Skeletal muscle tissue (tissue), 4 donors: ENCODE results near the gene IMMT. TPM values are rescaled to one million over a fixed set of nuclear protein-coding genes. Genes with fewer than 3 reads are reported as not detected.

Experiments
- H3K27ac ChIP-seq: one replicate; pipeline ENCODE4 v1.7.0; 2013; ENCODE audit warnings: mild to moderate bottlenecking, low read depth, low read length, inconsistent platforms
- H3K27me3 ChIP-seq, 3 donors: one replicate each; pipeline ENCODE4 v1.7.0; 2013; ENCODE audit warnings: low read length in 3 of 3; ENCODE audit not compliant: control insufficient read depth in 3 of 3, insufficient read depth in 3 of 3
- H3K36me3 ChIP-seq, 3 donors: one replicate each; pipeline ENCODE4 v1.7.0; 2013; ENCODE audit warnings: low read length in 3 of 3; ENCODE audit not compliant: control insufficient read depth in 3 of 3, insufficient read depth in 3 of 3
- H3K4me1 ChIP-seq, 3 donors: one replicate each; pipeline ENCODE4 v1.7.0; 2013; ENCODE audit warnings: low read length in 3 of 3, mild to moderate bottlenecking in 3 of 3; ENCODE audit not compliant: control insufficient read depth in 3 of 3, insufficient read depth in 3 of 3
- H3K4me3 ChIP-seq, 3 donors: one replicate each; pipeline ENCODE4 v1.7.0; 2013; ENCODE audit warnings: low read length in 3 of 3
- H3K9ac ChIP-seq, 3 donors: one replicate each; pipeline ENCODE4 v1.7.0; 2013; ENCODE audit warnings: low read length in 3 of 3, mild to moderate bottlenecking in 3 of 3, moderate library complexity in 2 of 3, low read depth in 1 of 3
- H3K9me3 ChIP-seq, 3 donors: one replicate each; pipeline ENCODE4 v1.7.0; 2013; ENCODE audit warnings: low read length in 3 of 3; ENCODE audit not compliant: control insufficient read depth in 3 of 3
- total RNA-seq: library from RNA; depleted of rRNA; stranded (reverse); fragments of >200 nt; gene quantifications from one replicate; pipeline ENCODE4 v1.2.3, GENCODE V29; 2014
- donor health status: Osteomylitis.

IMMT gene
- total RNA-seq, 1 donor from 2014 or later = 43.8 TPM

DNA sequence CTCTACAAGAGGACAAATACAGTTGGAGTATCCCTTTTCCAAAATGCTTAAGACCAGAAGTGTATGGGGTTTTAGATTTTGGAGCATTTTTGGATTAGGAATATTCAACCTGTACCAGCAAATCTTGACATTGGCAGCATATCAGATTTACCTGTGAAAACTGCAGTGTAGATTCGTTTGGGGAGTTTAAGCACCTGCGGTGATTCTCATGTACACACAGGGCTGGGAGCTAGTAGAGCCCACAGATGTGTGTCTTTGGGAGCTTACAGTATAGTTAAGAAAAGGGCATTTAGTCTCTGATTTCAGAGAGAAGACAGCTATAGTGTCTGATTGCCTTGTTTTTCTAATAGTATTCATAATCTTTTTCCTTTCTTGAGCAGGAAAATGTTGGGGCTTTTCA is 59.1 kb downstream of the IMMT start:
- no peak overlapping the region for H3K4me3 ChIP-seq
- H3K9ac ChIP-seq = no peak overlapping the region
- peaks cover 74 to 92% (median 90%) of the 10 kb centered on the region in 3 donors for H3K36me3 ChIP-seq
- peaks cover 0 to 4% (median 4%) of the 10 kb centered on the region in 3 donors for H3K4me1 ChIP-seq
- no peaks in the 10 kb centered on the region for H3K9me3 ChIP-seq
- no peak overlapping the region for H3K27ac ChIP-seq
- no peaks in the 10 kb centered on the region for H3K27me3 ChIP-seq

GRCh38 chr2:86135653-86136052 is 59.6 kb downstream of the IMMT start:
- Histone ChIP-seq H3K4me1 (peaks cover 0 to 2% (median 0%) of the 10 kb centered on the region in 3 donors), H3K27ac (no peak overlapping the region), H3K27me3 (no peaks in the 10 kb centered on the region), H3K4me3 (no peak overlapping the region), H3K9me3 (no peaks in the 10 kb centered on the region), H3K36me3 (peaks cover 78 to 97% (median 90%) of the 10 kb centered on the region in 3 donors), H3K9ac (no peak overlapping the region)

GRCh38 chr2:86134709-86135108 is 60.6 kb downstream of the IMMT start:
- Histone ChIP-seq H3K9ac (no peak overlapping the region), H3K27me3 (no peaks in the 10 kb centered on the region), H3K36me3 (peaks cover 79 to 99% (median 92%) of the 10 kb centered on the region in 3 donors), H3K9me3 (no peaks in the 10 kb centered on the region), H3K27ac (no peak overlapping the region), H3K4me3 (no peak overlapping the region), H3K4me1 (no peaks in the 10 kb centered on the region)

- Histone ChIP-seq H3K4me3 (no peak overlapping the region), H3K9me3 (no peaks in the 10 kb centered on the region), H3K27me3 (no peaks in the 10 kb centered on the region), H3K36me3 (peaks cover 53 to 95% (median 88%) of the 10 kb centered on the region in 3 donors), H3K9ac (no peak overlapping the region), H3K4me1 (no peaks in the 10 kb centered on the region), H3K27ac (no peak overlapping the region)
Observed at GRCh38 chr2:86124683-86125082, 70.6 kb downstream of the IMMT start.

- H3K27me3 ChIP-seq = no peaks in the 10 kb centered on the region
- H3K36me3 ChIP-seq = peaks cover 51 to 94% (median 88%) of the 10 kb centered on the region in 3 donors
- H3K27ac ChIP-seq = no peak overlapping the region
- H3K9ac ChIP-seq = no peak overlapping the region
- H3K4me3 ChIP-seq = no peak overlapping the region
- no peaks in the 10 kb centered on the region for H3K9me3 ChIP-seq
- no peaks in the 10 kb centered on the region for H3K4me1 ChIP-seq
Observed at GRCh38 chr2:86123328-86123925, 71.8 kb downstream of the IMMT start.

DNA sequence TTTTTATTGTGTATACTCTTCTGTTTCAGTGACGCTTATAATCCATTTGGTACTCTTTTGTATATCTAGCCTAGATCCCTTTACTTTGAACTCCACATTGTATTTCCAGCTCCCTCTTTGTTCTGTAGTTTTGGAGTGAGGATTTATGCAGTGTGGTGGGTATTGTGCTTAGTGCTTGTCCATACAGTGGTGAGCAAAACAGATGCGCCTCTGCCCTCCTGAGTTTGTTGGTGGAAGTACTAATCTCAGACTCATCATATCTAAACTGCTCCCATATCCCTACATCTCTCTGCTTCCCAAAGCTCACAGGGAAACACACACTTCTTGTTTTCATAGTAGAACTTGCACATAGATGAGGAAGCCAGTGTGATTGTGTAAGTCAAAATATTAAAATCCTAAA is 77.1 kb downstream of the IMMT start:
- Histone ChIP-seq H3K27ac (no peak overlapping the region), H3K4me1 (no peaks in the 10 kb centered on the region), H3K36me3 (peaks cover 52 to 81% (median 80%) of the 10 kb centered on the region in 3 donors), H3K4me3 (no peak overlapping the region), H3K9me3 (no peaks in the 10 kb centered on the region), H3K27me3 (no peaks in the 10 kb centered on the region), H3K9ac (no peak overlapping the region)

DNA sequence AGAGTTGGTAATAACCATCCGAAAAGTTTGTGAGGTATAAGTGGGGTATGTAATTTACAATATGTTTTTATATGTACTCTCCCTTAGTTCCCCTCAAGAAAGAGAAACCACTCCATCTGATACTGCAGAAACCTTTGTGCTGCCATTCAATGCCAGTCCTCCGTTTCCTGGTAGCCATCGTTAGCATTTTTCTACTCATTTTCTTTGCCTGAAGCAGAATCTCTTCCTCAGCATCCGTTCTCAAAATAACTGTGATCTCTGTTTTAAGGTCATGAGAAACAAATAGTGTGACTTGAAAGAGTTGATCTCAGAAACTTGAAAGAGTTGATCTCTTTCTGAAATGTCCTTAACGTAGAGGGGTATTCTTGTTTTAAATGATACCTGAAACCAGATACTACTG is 88.2 kb downstream of the IMMT start:
- H3K27ac ChIP-seq = peak overlapping the region; percentile 81
- H3K9ac ChIP-seq = peak overlapping the region; percentile 85 to 96 (median 94)
- H3K4me1 ChIP-seq = peaks cover 19 to 38% (median 27%) of the 10 kb centered on the region in 3 donors
- peak overlapping the region; percentile 90 to 98 (median 92) for H3K4me3 ChIP-seq
- peaks cover 16 to 25% (median 17%) of the 10 kb centered on the region in 3 donors for H3K36me3 ChIP-seq
- H3K9me3 ChIP-seq = no peaks in the 10 kb centered on the region
- H3K27me3 ChIP-seq = no peaks in the 10 kb centered on the region

GRCh38 chr2:86105969-86106945 is 89.0 kb downstream of the IMMT start, which contains the start of gene PTCD3:
Gene PTCD3, plus strand, starts transcription at chr2:86106235. Its CDS starts 13 bp downstream, at chr2:86106248.
- Histone ChIP-seq H3K9me3 (no peaks in the 10 kb centered on the region), H3K9ac (peak within 1 kb of the TSS; percentile 85 to 96 (median 94)), H3K27me3 (no peaks in the 10 kb centered on the region), H3K36me3 (peaks cover 13 to 22% (median 14%) of the 10 kb centered on the region in 3 donors), H3K4me1 (peaks cover 19 to 38% (median 27%) of the 10 kb centered on the region in 3 donors), H3K4me3 (peak within 1 kb of the TSS; percentile 90 to 98 (median 92)), H3K27ac (peak within 1 kb of the TSS; percentile 81)

DNA sequence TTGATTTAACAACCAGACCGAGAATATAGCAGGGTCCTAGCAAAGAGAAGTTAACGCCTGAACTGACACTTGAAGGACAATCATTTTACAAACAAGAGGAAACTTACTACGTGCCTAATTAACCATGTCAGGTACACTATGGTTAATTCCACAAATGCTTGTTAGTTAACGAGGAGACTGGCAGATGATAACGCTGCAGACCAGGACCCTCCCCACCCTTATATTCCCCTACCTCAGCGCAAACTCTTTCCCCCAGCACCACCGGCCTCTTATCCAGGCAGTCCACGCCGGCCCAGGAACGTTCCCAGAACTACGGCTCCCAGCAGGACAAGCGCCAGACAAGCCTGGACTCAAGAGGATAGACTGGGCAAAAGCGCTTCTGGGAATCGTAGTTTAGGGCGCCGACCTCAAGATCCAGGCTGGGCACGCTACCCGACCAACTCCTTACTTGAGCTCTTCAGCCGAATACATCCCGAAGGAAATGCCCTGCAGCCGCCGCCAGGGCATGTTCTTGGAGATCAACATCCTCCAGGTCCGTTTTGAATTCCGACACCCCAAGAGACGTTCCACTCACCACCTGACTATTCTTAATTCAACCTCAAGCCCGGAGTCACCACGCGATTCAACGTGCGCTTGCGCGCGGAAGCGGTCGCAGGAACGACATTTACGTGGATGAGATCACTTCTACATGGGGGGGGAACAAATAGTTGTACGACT is 89.9 kb downstream of the IMMT start, which contains the start of gene POLR1A:
POLR1A (minus strand) TSS at position 635 of the 717 bp plus-strand sequence; CDS start at position 525, 110 bp downstream.
- H3K4me3 ChIP-seq = peak within 1 kb of the TSS; percentile 90 to 98 (median 92)
- H3K9me3 ChIP-seq = no peaks in the 10 kb centered on the region
- peak within 1 kb of the TSS; percentile 85 to 96 (median 94) for H3K9ac ChIP-seq
- peaks cover 6 to 15% (median 8%) of the 10 kb centered on the region in 3 donors for H3K36me3 ChIP-seq
- peak within 1 kb of the TSS; percentile 81 for H3K27ac ChIP-seq
- no peaks in the 10 kb centered on the region for H3K27me3 ChIP-seq
- H3K4me1 ChIP-seq = peaks cover 19 to 38% (median 27%) of the 10 kb centered on the region in 3 donors
